Stimulated activated CD4-positive, alpha-beta T cell treated with anti-CD3 and anti-CD28 coated beads, TNF-alpha, amount 100 ng/mL, for 24 hours (primary cell): ENCODE data around the gene PPM1J.
"Not testable (repeated sequence)": the region's sequence is repeated elsewhere in the genome, so short reads cannot be mapped to it uniquely, and the experiment has no call there.

ENCODE experiments used
- DNase-seq, 3 experiments: peaks; one replicate each; pipeline ENCODE4 v3.0.0-alpha.2; 2020; ENCODE audit warnings: low read depth in 3 of 3

PPM1J gene

GRCh38 chr1:112721966-112722524, 6.9 kb upstream of the PPM1J start:
- DNase-seq, result no peak

GRCh38 chr1:112721294-112721693, 6.2 kb upstream of the PPM1J start:
- DNase-seq, result not testable (repeated sequence)

- no peak for DNase-seq
These were observed 5.7 kb upstream of the PPM1J start for GRCh38 chr1:112720800-112721199.

GRCh38 chr1:112719706-112720105, 4.6 kb upstream of the PPM1J start:
- DNase-seq, result no peak

GRCh38 chr1:112718691-112719418, 3.7 kb upstream of the PPM1J start:
- DNase-seq, result peak in 2 of 3 experiments; percentile 60 to 79

- no peak for DNase-seq
These were observed 2.2 kb upstream of the PPM1J start for GRCh38 chr1:112717263-112717873.

- peak; percentile 69 to 79 (median 79) for DNase-seq
These were observed 1.1 kb upstream of the PPM1J start for GRCh38 chr1:112716133-112716720.

GRCh38 chr1:112714313-112715263, 544 bp downstream of the PPM1J start:
- no peak for DNase-seq

- no peak for DNase-seq
These were observed 1.4 kb downstream of the PPM1J start for GRCh38 chr1:112713466-112714312.

GRCh38 chr1:112712701-112713128, 2.4 kb downstream of the PPM1J start:
- DNase-seq, result no peak

- no peak for DNase-seq
These were observed 2.9 kb downstream of the PPM1J start for GRCh38 chr1:112712191-112712590.

- no peak for DNase-seq
These were observed 3.5 kb downstream of the PPM1J start for GRCh38 chr1:112711670-112712069.

GRCh38 chr1:112711041-112711440, 4.1 kb downstream of the PPM1J start:
- DNase-seq, result no peak

GRCh38 chr1:112710586-112710985, 4.5 kb downstream of the PPM1J start:
- DNase-seq, result no peak

- no peak for DNase-seq
These were observed 5.0 kb downstream of the PPM1J start for GRCh38 chr1:112710159-112710558.

GRCh38 chr1:112708489-112708888, 6.6 kb downstream of the PPM1J start:
- DNase-seq, result no peak

GRCh38 chr1:112708002-112708448, 7.1 kb downstream of the PPM1J start:
- no peak for DNase-seq

GRCh38 chr1:112707221-112708001, 7.7 kb downstream of the PPM1J start:
- DNase-seq, result peak in 2 of 3 experiments; percentile 40 to 70

GRCh38 chr1:112706505-112707220, 8.5 kb downstream of the PPM1J start, which contains the start of gene RHOC:
TSS of gene RHOC (minus strand) at chr1:112707127. CDS start at chr1:112703799, 3,328 bp downstream.
- DNase-seq, result peak in 1 of 3 experiments; percentile 29
